K562 (cell line): ENCODE measurements around the gene SHC1. TPM values are rescaled to one million over a fixed set of nuclear protein-coding genes. Genes with fewer than 3 reads are reported as not detected.

Source experiments
- ATF3 ChIP-seq, 2 experiments: fragments of 450-650 bp in 1 of 2; sonication (generic) in 1 of 2; formaldehyde crosslinking in 1 of 2; IDR thresholded peaks in 1 of 2; conservative IDR thresholded peaks in 1 of 2; 2 replicates each; pipeline versions ENCODE4 v1.6.1 to v1.8.1; 2016 to 2023; ENCODE audit warnings: mild to moderate bottlenecking in 2 of 2, moderate library complexity in 2 of 2, inconsistent platforms in 1 of 2, missing genetic modification reagents in 1 of 2
- CTCFL ChIP-seq: IDR thresholded peaks from 2 replicates; pipeline ENCODE4 v1.6.1; 2011; ENCODE audit warnings: borderline replicate concordance, low read depth, mild to moderate bottlenecking, moderate library complexity, low read length; ENCODE audit not compliant: insufficient read depth, poor library complexity, severe bottlenecking
- GATAD2B ChIP-seq: fragments of 450-650 bp; IDR thresholded peaks from 2 replicates; pipeline ENCODE4 v1.6.1; 2017; ENCODE audit warnings: mild to moderate bottlenecking, borderline replicate concordance
- HEY1 ChIP-seq: fragments of 250-450 bp; sonication (Bioruptor Pico); IDR thresholded peaks from 2 replicates; pipeline ENCODE4 v1.5.0; 2020; ENCODE audit warnings: mild to moderate bottlenecking, moderate library complexity, borderline replicate concordance
- MCM5 ChIP-seq: fragments of 450-650 bp; IDR thresholded peaks from 2 replicates; pipeline ENCODE4 v1.6.1; 2016; ENCODE audit warnings: low read depth
- ZNF407 ChIP-seq: fragments of 450-650 bp; IDR thresholded peaks from 2 replicates; pipeline ENCODE4 v1.6.1; 2016; ENCODE audit warnings: low read depth
- polyA plus RNA-seq, 8 experiments: library from polyadenylated mRNA; depleted of rRNA in 4 of 8; stranded (reverse) in 5 of 8; unstranded in 3 of 8; fragments of >200 nt; fragmentation: Nextera tagmentation in 2 of 8; fragmentation: Illumina TruSeq in 1 of 8; extraction: Ambion mirVana in 2 of 8; extraction: Trizol in 1 of 8; gene quantifications; 2 replicates each; pipeline versions ENCODE4 v1.2.1 to v1.2.3, GENCODE V29; 2011 to 2014; ENCODE audit warnings: inconsistent platforms in 1 of 8, missing spikeins in 1 of 8
- total RNA-seq, 7 experiments: library from RNA; depleted of rRNA in 6 of 7; stranded (reverse); fragments of >200 nt in 6 of 7; fragmentation: Illumina TruSeq in 2 of 7; extraction: Trizol in 2 of 7; gene quantifications; 2 replicates each; pipeline versions ENCODE4 v1.2.1 to v1.2.3, GENCODE V29; 2011 to 2021; ENCODE audit warnings: low replicate concordance in 1 of 7
- TF ChIP-seq, protein P1 (sequence below): fragments of 450-650 bp; IDR thresholded peaks from 2 replicates; pipeline ENCODE4 v1.6.1; 2016; ENCODE audit warnings: mild to moderate bottlenecking
- TF ChIP-seq, protein P2 (sequence below): sonication (generic); formaldehyde crosslinking; IDR thresholded peaks from 2 replicates; pipeline ENCODE4 v1.8.0; 2022; ENCODE audit warnings: mild to moderate bottlenecking, missing genetic modification reagents

The SHC1 gene
- total and polyA plus RNA-seq, 9 of the 15 experiments (the other 6 are each of a cell fraction or from before 2014, with no cell fraction given), result 4.1 to 113 (median 51.9) TPM

DNA sequence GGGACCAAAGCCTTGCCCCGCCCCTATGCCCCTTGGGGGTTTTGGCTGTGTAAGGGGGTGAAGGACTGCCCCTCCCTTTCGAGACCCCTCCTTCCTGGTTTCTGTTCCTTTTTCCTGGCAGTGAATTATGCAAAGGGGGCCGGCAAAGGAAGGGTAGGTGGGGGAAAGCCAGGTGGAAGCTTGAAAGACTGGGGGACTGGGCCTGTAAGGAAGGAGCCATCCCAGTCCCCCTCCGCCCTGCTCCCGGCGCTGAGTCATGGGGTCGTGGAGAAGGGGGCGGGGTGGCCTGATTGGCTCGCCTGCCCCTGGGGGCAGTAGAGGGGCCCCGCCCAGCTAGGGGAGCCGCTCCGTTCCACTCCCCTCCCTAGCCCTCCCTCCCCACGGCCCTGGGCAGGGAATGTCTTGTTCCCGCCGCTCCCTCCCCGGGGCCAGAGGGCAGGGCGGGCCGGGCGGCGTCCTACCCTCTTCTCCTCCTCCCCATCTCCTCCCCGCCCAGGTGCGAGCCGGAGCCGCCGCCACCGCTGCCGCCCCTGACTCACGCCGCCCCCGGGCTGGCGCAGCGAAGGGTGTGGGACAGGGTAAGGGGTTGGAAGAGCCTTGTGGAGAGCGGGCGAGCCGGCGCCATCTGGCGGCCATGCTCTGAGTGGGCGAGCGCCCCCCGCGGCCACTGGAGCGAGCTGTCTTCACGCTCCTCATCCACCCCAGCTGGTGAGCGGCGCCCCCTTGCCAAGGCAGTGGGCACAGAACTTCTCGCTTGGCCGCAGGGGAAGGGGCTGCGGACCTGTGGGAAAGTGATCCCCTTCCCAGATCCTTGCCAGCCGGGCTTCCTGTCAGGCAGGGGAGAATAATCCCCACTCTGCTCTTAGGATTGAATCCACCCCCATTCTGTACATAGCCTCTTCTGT is 46.7 kb upstream of the SHC1 start (continued):
- TF ChIP-seq, protein P1, sequence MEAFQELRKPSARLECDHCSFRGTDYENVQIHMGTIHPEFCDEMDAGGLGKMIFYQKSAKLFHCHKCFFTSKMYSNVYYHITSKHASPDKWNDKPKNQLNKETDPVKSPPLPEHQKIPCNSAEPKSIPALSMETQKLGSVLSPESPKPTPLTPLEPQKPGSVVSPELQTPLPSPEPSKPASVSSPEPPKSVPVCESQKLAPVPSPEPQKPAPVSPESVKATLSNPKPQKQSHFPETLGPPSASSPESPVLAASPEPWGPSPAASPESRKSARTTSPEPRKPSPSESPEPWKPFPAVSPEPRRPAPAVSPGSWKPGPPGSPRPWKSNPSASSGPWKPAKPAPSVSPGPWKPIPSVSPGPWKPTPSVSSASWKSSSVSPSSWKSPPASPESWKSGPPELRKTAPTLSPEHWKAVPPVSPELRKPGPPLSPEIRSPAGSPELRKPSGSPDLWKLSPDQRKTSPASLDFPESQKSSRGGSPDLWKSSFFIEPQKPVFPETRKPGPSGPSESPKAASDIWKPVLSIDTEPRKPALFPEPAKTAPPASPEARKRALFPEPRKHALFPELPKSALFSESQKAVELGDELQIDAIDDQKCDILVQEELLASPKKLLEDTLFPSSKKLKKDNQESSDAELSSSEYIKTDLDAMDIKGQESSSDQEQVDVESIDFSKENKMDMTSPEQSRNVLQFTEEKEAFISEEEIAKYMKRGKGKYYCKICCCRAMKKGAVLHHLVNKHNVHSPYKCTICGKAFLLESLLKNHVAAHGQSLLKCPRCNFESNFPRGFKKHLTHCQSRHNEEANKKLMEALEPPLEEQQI, result no peak
- TF ChIP-seq, protein P2, sequence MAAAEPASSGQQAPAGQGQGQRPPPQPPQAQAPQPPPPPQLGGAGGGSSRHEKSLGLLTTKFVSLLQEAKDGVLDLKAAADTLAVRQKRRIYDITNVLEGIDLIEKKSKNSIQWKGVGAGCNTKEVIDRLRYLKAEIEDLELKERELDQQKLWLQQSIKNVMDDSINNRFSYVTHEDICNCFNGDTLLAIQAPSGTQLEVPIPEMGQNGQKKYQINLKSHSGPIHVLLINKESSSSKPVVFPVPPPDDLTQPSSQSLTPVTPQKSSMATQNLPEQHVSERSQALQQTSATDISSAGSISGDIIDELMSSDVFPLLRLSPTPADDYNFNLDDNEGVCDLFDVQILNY (CRISPR knock-in tag), result peak; percentile 91; the same call in 1 of the 2 replicates
- TF ChIP-seq MCM5, result no peak
- no peak for TF ChIP-seq ZNF407
- no peak; the same call in 1 of the 2 replicates for TF ChIP-seq GATAD2B
- TF ChIP-seq HEY1 (CRISPR knock-in tag), result no peak
- peak; percentile 68 for TF ChIP-seq ATF3 (IDR thresholded peaks at IDR 0.05)
- TF ChIP-seq ATF3 (CRISPR knock-in tag; conservative IDR thresholded peaks at IDR 0.05), result 0 out of 2 replicates have a peak, but pooled peaks have one; percentile 58
- peak; percentile 91 for TF ChIP-seq CTCFL
